OCI-LY3 (cell line): ENCODE data around the gene C3orf49.

Experiments
- CTCF ChIP-seq: fragments of 200-600, 300-600 bp; sonication (generic); IDR thresholded peaks from 2 replicates; pipeline ENCODE4 v1.5.1; 2014; ENCODE audit warnings: antibody characterized with exemption, low read length, low read depth
- EZH2phosphoT487 ChIP-seq: fragments of 200-600 bp; shearing (Covaris generic); IDR thresholded peaks from 2 replicates; pipeline ENCODE4 v1.6.1; 2018; ENCODE audit warnings: antibody characterized with exemption, mixed run types, low read depth

GRCh38 chr3:63841704-63842103, 22.6 kb downstream of the C3orf49 start:
- TF ChIP-seq CTCF, result no peak
- TF ChIP-seq EZH2phosphoT487, result no peak
